ENCODE results near the gene SYNE2.

Gene SYNE2

DNA sequence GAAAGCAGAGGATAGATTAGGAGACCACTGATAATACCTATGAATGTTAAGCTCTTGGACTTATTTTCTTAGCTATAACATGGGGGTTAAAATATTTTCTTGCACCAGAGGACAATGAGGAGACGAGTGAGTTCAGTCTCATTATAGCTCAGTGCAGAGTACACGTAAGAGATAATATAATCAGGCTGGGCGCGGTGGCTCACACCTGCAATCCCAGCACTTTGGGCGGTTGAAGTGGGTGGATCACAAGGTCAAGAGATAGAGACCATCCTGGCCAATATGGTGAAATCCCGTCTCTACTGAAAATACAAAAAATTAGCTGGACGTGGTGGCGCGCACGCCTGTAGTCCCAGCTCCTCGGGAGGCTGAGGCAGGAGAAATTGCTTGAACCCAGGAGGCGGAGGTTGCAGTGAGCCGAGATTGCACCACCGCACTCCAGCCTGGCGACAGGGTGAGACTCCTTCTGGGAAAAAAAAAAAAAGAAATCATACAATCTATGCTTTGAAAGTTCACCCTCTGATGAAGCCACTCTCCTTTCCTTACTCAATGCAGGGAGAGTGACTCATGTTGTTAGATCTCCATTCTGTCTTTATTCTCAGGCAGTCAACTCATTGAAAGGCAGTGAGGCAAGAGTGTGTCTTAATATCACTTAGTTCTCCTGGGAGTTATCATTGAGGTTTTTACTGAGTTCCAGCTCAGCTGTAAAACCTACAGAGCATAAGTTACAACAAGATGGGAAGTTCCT lies 134.2 kb downstream of the SYNE2 start:
- TF ChIP-seq EGR1 (IDR thresholded peaks at IDR 0.05), result no peak
- TF ChIP-seq CREB1 (IDR thresholded peaks at IDR 0.05; ENCODE audit: low read depth), result no peak
- no peak for TF ChIP-seq TAF1 (IDR thresholded peaks at IDR 0.05; ENCODE audit: low read depth)
- TF ChIP-seq NFIC (IDR thresholded peaks at IDR 0.05), result no peak
- no peak for TF ChIP-seq ZBTB7A (IDR thresholded peaks at IDR 0.05; ENCODE audit: low read depth)
- TF ChIP-seq RAD21 (IDR thresholded peaks at IDR 0.05; ENCODE audit: low read depth), result no peak
- no peak for TF ChIP-seq TEAD4 (IDR thresholded peaks at IDR 0.05)
- no peak for TF ChIP-seq REST (IDR thresholded peaks at IDR 0.05; ENCODE audit: low read depth)
- TF ChIP-seq, protein P1, sequence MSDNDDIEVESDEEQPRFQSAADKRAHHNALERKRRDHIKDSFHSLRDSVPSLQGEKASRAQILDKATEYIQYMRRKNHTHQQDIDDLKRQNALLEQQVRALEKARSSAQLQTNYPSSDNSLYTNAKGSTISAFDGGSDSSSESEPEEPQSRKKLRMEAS (IDR thresholded peaks at IDR 0.05), result no peak
- no peak for TF ChIP-seq FOXM1 (IDR thresholded peaks at IDR 0.05; ENCODE audit: borderline replicate concordance, low read depth)
- TF ChIP-seq EP300 (IDR thresholded peaks at IDR 0.05; ENCODE audit: borderline replicate concordance), result no peak
- no peak for TF ChIP-seq YY1 (IDR thresholded peaks at IDR 0.05; ENCODE audit: low read depth)
- TF ChIP-seq USF1 (IDR thresholded peaks at IDR 0.05), result no peak
- TF ChIP-seq TCF12 (IDR thresholded peaks at IDR 0.05; ENCODE audit: low read depth), result no peak
- TF ChIP-seq CEBPB (IDR thresholded peaks at IDR 0.05), result no peak

DNA sequence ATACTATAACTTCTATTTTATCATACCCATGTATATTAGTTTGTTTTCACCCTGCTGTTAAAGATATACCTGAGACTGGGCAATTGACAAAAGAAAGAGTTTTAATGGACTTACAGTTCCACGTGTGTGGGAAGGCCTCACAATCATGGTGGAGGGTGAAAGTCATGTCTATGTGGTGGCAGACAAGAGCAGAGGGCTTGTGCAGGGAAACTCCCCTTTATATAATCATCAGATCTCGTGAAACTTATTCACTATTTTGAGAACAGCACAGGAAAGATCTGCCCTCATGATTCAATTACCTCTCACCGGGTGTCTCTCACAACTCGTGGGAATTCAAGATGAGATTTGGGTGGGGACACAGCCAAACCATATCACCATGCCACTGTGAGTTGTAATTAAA lies 135.8 kb downstream of the SYNE2 start:
- TF ChIP-seq, protein P1 (IDR thresholded peaks at IDR 0.05), result no peak
- TF ChIP-seq TCF12 (IDR thresholded peaks at IDR 0.05; ENCODE audit: low read depth), result no peak
- TF ChIP-seq ZBTB7A (IDR thresholded peaks at IDR 0.05; ENCODE audit: low read depth), result no peak
- no peak for TF ChIP-seq CEBPB (IDR thresholded peaks at IDR 0.05)
- no peak for TF ChIP-seq YY1 (IDR thresholded peaks at IDR 0.05; ENCODE audit: low read depth)
- TF ChIP-seq TAF1 (IDR thresholded peaks at IDR 0.05; ENCODE audit: low read depth), result no peak
- TF ChIP-seq FOXM1 (IDR thresholded peaks at IDR 0.05; ENCODE audit: borderline replicate concordance, low read depth), result no peak
- TF ChIP-seq NFIC (IDR thresholded peaks at IDR 0.05), result no peak
- TF ChIP-seq CREB1 (IDR thresholded peaks at IDR 0.05; ENCODE audit: low read depth), result no peak
- TF ChIP-seq TEAD4 (IDR thresholded peaks at IDR 0.05), result no peak
- TF ChIP-seq EP300 (IDR thresholded peaks at IDR 0.05; ENCODE audit: borderline replicate concordance), result no peak
- no peak for TF ChIP-seq REST (IDR thresholded peaks at IDR 0.05; ENCODE audit: low read depth)
- no peak for TF ChIP-seq EGR1 (IDR thresholded peaks at IDR 0.05)
- no peak for TF ChIP-seq USF1 (IDR thresholded peaks at IDR 0.05)
- no peak for TF ChIP-seq RAD21 (IDR thresholded peaks at IDR 0.05; ENCODE audit: low read depth)

GRCh38 chr14:63991833-63992232 lies 139.0 kb downstream of the SYNE2 start:
- TF ChIP-seq FOXM1 (IDR thresholded peaks at IDR 0.05; ENCODE audit: borderline replicate concordance, low read depth), result no peak
- no peak for TF ChIP-seq CREB1 (IDR thresholded peaks at IDR 0.05; ENCODE audit: low read depth)

DNA sequence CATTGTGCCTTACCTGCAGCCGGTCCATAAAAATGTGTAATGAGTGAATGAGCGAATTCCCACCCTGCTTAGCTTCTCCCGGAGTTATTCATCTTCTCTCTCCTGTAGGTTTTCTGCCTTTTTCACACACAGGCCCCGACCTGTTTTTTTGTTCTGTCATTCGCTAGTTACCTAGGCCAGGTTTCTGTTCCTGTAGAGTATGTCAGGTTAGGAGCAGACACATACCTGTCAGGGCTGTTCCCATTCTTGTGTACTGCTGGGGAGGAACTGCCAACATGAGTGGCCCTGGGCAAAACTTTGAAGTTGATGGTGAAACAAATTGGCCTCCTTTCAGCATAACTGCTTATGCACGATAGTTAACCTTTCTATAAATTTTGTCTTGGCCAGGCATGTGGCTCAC lies 140.1 kb downstream of the SYNE2 start:
- no peak for TF ChIP-seq EGR1 (IDR thresholded peaks at IDR 0.05)

DNA sequence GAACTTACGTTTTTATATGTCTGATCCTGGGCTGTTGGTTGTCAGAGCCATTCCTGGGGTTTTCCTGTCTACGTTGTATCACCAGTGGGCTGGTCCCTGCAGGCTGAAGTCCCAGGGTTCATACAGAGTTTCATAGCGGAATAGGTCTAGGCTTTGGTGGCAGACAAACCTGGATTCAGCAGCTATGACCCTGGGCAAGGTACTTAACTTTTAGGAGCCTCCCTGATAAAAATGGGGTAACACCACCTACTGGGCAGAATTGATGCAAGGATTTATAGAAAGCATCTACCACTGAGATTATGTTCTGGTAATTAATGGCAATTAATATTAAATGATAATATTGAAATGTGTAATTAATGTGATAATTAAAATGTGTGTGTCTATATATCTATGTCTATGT lies 141.2 kb downstream of the SYNE2 start:
- TF ChIP-seq TCF12 (IDR thresholded peaks at IDR 0.05; ENCODE audit: low read depth) (no peak), YY1 (IDR thresholded peaks at IDR 0.05; ENCODE audit: low read depth) (no peak), EP300 (IDR thresholded peaks at IDR 0.05; ENCODE audit: borderline replicate concordance) (no peak), REST (IDR thresholded peaks at IDR 0.05; ENCODE audit: low read depth) (no peak), NFIC (IDR thresholded peaks at IDR 0.05) (no peak), RAD21 (IDR thresholded peaks at IDR 0.05; ENCODE audit: low read depth) (no peak), ZBTB7A (IDR thresholded peaks at IDR 0.05; ENCODE audit: low read depth) (no peak), USF1 (IDR thresholded peaks at IDR 0.05) (no peak)

Measured in Ishikawa (cell line).